LNCAP (cell line): ENCODE measurements around the gene FBXL17.

ENCODE experiments used
- TF ChIP-seq, protein P1 (sequence below): fragments of 450-650 bp; IDR thresholded peaks from 2 replicates; pipeline ENCODE4 v1.5.1; 2017; ENCODE audit warnings: mild to moderate bottlenecking

The FBXL17 gene

GRCh38 chr5:108164574-108164973 lies 217.3 kb downstream of the FBXL17 start:
- TF ChIP-seq, protein P1, sequence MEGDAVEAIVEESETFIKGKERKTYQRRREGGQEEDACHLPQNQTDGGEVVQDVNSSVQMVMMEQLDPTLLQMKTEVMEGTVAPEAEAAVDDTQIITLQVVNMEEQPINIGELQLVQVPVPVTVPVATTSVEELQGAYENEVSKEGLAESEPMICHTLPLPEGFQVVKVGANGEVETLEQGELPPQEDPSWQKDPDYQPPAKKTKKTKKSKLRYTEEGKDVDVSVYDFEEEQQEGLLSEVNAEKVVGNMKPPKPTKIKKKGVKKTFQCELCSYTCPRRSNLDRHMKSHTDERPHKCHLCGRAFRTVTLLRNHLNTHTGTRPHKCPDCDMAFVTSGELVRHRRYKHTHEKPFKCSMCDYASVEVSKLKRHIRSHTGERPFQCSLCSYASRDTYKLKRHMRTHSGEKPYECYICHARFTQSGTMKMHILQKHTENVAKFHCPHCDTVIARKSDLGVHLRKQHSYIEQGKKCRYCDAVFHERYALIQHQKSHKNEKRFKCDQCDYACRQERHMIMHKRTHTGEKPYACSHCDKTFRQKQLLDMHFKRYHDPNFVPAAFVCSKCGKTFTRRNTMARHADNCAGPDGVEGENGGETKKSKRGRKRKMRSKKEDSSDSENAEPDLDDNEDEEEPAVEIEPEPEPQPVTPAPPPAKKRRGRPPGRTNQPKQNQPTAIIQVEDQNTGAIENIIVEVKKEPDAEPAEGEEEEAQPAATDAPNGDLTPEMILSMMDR, result no peak

DNA sequence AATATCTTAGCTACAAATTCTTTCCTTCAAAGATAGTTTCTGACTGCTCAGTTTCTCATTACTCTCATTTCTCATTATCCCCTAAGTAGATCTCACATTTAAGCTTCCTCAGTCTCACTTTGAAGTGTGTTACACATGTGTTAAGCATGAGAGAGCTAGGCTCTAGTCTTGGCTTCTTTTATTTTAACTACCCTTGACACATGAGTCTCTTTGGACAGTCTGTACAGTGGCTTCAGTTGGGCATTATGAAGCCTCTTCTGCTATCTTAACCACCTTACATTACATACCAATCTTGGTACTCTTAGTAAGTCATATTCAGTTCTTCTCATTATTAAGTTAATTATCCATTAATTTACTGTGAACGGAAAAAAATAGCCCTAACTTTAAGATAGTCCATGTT lies 232.5 kb downstream of the FBXL17 start:
- TF ChIP-seq, protein P1, result no peak

DNA sequence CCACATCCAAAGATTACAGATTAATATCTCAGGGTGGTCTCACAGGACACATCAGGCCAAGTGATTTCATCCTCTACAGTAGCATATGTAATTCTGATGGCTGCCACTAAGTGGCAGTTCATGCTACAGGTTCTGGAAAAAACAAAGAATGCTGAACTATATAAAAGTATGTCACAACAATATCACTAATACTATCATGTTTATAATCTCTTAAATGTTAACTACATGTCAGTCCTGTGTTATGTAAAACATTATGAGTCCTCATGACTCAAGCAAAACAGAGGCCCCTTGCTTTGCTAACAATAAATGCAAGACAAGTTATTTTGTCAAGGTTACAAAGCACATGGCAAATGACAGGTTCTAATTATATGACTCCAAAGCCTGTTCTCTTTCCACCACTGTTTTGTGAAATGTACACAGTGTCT lies 233.2 kb downstream of the FBXL17 start:
- TF ChIP-seq, protein P1, result peak; percentile 81

GRCh38 chr5:108146222-108146621 lies 235.7 kb downstream of the FBXL17 start:
- TF ChIP-seq, protein P1, result no peak

- TF ChIP-seq, protein P1, result no peak
Measured at GRCh38 chr5:108145351-108145750, 236.5 kb downstream of the FBXL17 start.

DNA sequence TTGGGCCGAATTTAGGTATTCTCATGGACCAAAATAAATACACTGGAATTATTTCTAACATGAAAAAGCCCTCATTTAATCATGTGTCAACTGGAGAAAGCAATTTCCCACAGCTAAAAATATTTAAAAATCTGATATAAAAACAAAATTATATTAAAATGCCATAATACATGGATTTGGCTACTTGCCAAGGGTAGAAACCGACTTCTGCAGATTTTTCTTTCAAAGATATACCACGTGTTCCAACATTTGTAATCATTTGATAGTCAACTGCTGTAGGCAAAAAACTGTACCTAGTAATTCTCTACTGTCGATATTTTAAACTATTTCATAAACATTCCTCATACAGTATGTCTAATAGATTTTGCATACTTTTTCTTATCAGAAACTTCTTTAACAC lies 237.6 kb downstream of the FBXL17 start:
- TF ChIP-seq, protein P1, result no peak

GRCh38 chr5:108143581-108143980 lies 238.3 kb downstream of the FBXL17 start:
- TF ChIP-seq, protein P1, result no peak

DNA sequence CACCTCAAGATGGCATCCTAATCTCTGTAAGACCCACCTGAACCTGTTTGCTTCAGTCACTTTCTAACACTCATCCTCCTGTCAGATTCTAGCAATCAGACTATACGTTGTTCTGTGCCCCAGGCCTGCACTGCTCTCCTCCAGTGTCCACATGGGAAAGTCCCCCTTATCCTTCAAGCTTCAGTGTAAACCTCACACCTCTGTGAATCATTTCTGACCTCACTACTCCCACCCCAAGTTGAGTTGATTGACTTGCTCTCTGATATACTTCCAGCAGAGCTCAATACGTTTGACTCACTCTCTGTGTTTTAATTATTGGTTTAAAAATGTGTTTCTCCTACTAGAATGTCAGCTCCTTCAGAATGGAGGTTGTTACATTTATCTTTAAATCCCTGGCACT lies 240.2 kb downstream of the FBXL17 start:
- TF ChIP-seq, protein P1, result no peak
